Measurements from ENCODE around the gene PTCD2. TPM values are rescaled to one million over a fixed set of nuclear protein-coding genes. Genes with fewer than 3 reads are reported as not detected.
"Not testable (repeated sequence)": the region's sequence is repeated elsewhere in the genome, so short reads cannot be mapped to it uniquely, and the experiment has no call there.

The PTCD2 gene
- total and polyA plus RNA-seq, 4 experiments from 2014 or later, result 4.1 to 12.0 (median 8.9) TPM

GRCh38 chr5:72298136-72298535 lies 22.0 kb upstream of the PTCD2 start:
- CTCF ChIA-PET (ENCODE audit: partially characterized antibody), result interaction anchor here (1.0 to 1.8 kb wide), 2 partner anchors 10 to 22 kb away, joined by 3 to 14 read pairs; partner anchors contain the start of genes MRPS27 and PTCD2
- H3K27ac ChIP-seq (ENCODE audit: low read depth, low read length); H3K4me3 ChIP-seq (ENCODE audit: low read length in 2 of 2); H3K9me3 Mint-ChIP-seq; H3K4me3 Mint-ChIP-seq; POLR2A ChIA-PET (ENCODE audit: partially characterized antibody); intact Hi-C loops (cut with micrococcal nuclease); H3K27me3 Mint-ChIP-seq; H3K9me3 ChIP-seq (ENCODE audit: control insufficient read depth in 1 of 2, low read length in 2 of 2); H3K4me1 ChIP-seq (ENCODE audit: insufficient read depth, low read length); H3K27me3 ChIP-seq (ENCODE audit: insufficient read depth, low read length); H3K36me3 ChIP-seq (ENCODE audit: insufficient read depth, low read length); DNase-seq: not testable (repeated sequence)
- Mint-ChIP-seq H3K4me1 (peaks cover 12 to 23% (median 19%) of the 10 kb centered on the region in 4 donors), H3K27ac (peak overlapping the region in 1 of 7 donors; percentile 27), H3K36me3 (peaks cover 34 to 45% of the 10 kb centered on the region in 2 donors)

DNA sequence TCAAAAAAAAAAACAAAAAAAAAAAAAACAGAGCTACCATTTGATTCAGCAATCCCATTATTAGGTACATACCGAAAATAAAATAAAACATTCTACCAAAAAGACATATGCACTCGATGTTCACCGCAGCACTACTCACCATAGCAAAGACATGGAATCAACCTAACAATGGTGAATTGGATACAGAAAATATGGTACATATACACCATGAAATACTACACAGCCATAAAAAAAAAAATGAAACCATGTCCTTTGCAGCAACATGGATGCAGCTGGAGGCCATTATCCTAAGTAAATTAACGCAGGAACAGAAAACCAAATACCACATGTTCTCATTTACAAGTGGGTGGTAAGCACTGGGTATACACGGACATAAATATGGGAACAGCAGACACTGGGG lies 21.5 kb upstream of the PTCD2 start:
- no peaks in the 10 kb centered on the region for H3K27me3 Mint-ChIP-seq

DNA sequence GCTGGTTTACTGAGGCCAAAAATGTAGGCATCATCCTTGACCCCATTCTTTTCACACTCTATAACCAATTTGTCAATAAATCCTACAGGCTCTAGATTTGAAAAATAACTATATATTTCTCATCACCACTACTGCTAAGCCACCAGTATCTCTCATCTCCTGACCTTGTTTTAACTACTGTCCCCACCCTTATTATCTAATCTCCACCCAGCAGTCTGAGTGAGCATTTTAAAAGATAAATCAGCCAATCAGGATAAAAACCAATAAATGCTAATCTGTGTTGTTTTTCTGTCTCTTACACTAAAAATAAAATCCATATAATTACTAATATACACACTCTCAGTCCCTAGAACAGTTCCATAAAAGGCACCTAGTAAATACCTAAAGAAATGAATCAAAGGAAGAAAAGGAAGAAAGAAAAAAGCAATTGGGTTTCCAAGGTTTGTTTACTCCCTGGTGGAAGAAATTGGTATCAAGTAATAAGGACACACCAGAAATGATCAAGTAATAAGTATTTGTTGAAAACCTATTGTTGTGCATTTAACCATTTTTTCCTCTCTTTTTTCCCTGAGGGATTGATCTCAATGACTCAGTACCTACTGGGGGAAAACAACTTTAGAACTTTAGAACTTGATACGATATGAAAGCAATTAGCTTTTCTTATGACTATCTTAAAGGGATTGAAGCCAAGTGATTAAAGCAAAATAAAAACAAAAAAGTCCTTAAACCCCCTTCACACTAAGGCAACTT lies 19.4 kb upstream of the PTCD2 start:
- no peak overlapping the region for H3K4me3 ChIP-seq (ENCODE audit: low read length in 2 of 2)
- no peak for DNase-seq
- H3K9me3 Mint-ChIP-seq, result no peaks in the 10 kb centered on the region
- peaks cover 17 to 21% of the 10 kb centered on the region in 2 donors for H3K36me3 Mint-ChIP-seq
- POLR2A ChIA-PET (ENCODE audit: partially characterized antibody), result no interaction called here
- no peaks in the 10 kb centered on the region for H3K4me1 ChIP-seq (ENCODE audit: insufficient read depth, low read length)
- H3K27ac Mint-ChIP-seq, result no peak overlapping the region
- H3K27me3 Mint-ChIP-seq, result no peaks in the 10 kb centered on the region
- H3K27me3 ChIP-seq (ENCODE audit: insufficient read depth, low read length), result no peaks in the 10 kb centered on the region
- H3K9me3 ChIP-seq (ENCODE audit: control insufficient read depth in 1 of 2, low read length in 2 of 2), result no peaks in the 10 kb centered on the region
- no peaks in the 10 kb centered on the region for H3K36me3 ChIP-seq (ENCODE audit: insufficient read depth, low read length)
- H3K4me1 Mint-ChIP-seq, result peaks cover 16 to 26% (median 22%) of the 10 kb centered on the region in 4 donors
- H3K4me3 Mint-ChIP-seq, result no peak overlapping the region
- no peak overlapping the region for H3K27ac ChIP-seq (ENCODE audit: low read depth, low read length)
- CTCF ChIA-PET (ENCODE audit: partially characterized antibody), result no interaction called here
- intact Hi-C loops (cut with micrococcal nuclease), result no loop called here

More for the DNA sequence above, 21.5 kb upstream of the PTCD2 start:
- no peaks in the 10 kb centered on the region for H3K9me3 ChIP-seq (ENCODE audit: control insufficient read depth in 1 of 2, low read length in 2 of 2)
- H3K27ac ChIP-seq (ENCODE audit: low read depth, low read length), result no peak overlapping the region
- Mint-ChIP-seq H3K4me1 (peaks cover 12 to 23% (median 19%) of the 10 kb centered on the region in 4 donors), H3K9me3 (no peaks in the 10 kb centered on the region), H3K4me3 (no peak overlapping the region), H3K36me3 (peaks cover 31 to 39% of the 10 kb centered on the region in 2 donors), H3K27ac (peak overlapping the region in 1 of 7 donors; percentile 37)
- ChIA-PET CTCF (ENCODE audit: partially characterized antibody) (interaction anchor here (1.0 to 1.8 kb wide), 4 partner anchors 9 to 163 kb away, joined by 3 to 14 read pairs (median 3); partner anchors contain the start of genes MRPS27 and PTCD2), POLR2A (ENCODE audit: partially characterized antibody) (interaction anchor here (1.0 kb wide), 1 partner anchor 21 kb away, joined by 3 read pairs; the partner anchor contains the start of genes MRPS27 and PTCD2)
- intact Hi-C loops (cut with micrococcal nuclease), result no loop called here
- no peak for DNase-seq
- no peaks in the 10 kb centered on the region for H3K4me1 ChIP-seq (ENCODE audit: insufficient read depth, low read length)
- H3K36me3 ChIP-seq (ENCODE audit: insufficient read depth, low read length), result no peaks in the 10 kb centered on the region
- H3K27me3 ChIP-seq (ENCODE audit: insufficient read depth, low read length), result no peaks in the 10 kb centered on the region
- no peak overlapping the region for H3K4me3 ChIP-seq (ENCODE audit: low read length in 2 of 2)

GRCh38 chr5:72301557-72301956 lies 18.6 kb upstream of the PTCD2 start:
- no peaks in the 10 kb centered on the region for H3K27me3 ChIP-seq (ENCODE audit: insufficient read depth, low read length)
- H3K27me3 Mint-ChIP-seq, result no peaks in the 10 kb centered on the region
- H3K9me3 Mint-ChIP-seq, result no peaks in the 10 kb centered on the region
- H3K4me3 ChIP-seq (ENCODE audit: low read length in 2 of 2), result no peak overlapping the region
- H3K36me3 Mint-ChIP-seq, result peaks cover 12 to 18% of the 10 kb centered on the region in 2 donors
- ChIA-PET CTCF (ENCODE audit: partially characterized antibody) (interaction anchor here (1.0 to 1.1 kb wide), 2 partner anchors 13 to 32 kb away, joined by 3 to 5 read pairs; no protein-coding TSS in a partner anchor), POLR2A (ENCODE audit: partially characterized antibody) (no interaction called here)
- H3K27ac Mint-ChIP-seq, result no peak overlapping the region
- peaks cover 16 to 27% (median 23%) of the 10 kb centered on the region in 4 donors for H3K4me1 Mint-ChIP-seq
- no peak for DNase-seq
- no peaks in the 10 kb centered on the region for H3K4me1 ChIP-seq (ENCODE audit: insufficient read depth, low read length)
- H3K27ac ChIP-seq (ENCODE audit: low read depth, low read length), result no peak overlapping the region
- H3K36me3 ChIP-seq (ENCODE audit: insufficient read depth, low read length), result no peaks in the 10 kb centered on the region
- H3K9me3 ChIP-seq (ENCODE audit: control insufficient read depth in 1 of 2, low read length in 2 of 2), result no peaks in the 10 kb centered on the region
- no peak overlapping the region for H3K4me3 Mint-ChIP-seq
- intact Hi-C loops (cut with micrococcal nuclease), result no loop called here

DNA sequence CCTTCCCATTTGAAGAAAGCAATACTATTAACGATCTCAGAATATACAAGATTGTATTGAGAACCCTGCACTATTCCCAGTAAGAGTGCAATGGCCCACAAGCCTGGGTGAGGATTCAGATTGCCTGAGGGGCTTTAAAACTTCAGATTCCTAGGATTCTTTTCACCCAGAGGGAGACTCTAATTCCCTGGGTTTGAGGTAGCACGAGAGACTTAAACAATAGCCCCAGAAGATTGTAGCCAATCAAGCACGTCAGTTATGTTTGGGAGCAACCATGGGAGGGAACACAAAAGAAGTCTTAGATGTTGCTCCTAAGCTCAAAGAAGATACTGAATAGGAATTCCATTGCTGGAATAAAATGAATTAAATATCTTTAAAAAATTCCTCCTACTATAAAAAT lies 18.0 kb upstream of the PTCD2 start:
- intact Hi-C loops (cut with micrococcal nuclease), result no loop called here
- Mint-ChIP-seq H3K27ac (no peak overlapping the region), H3K36me3 (peaks cover 7 to 18% of the 10 kb centered on the region in 2 donors), H3K27me3 (no peaks in the 10 kb centered on the region), H3K9me3 (no peaks in the 10 kb centered on the region), H3K4me3 (no peak overlapping the region), H3K4me1 (peaks cover 16 to 27% (median 23%) of the 10 kb centered on the region in 4 donors)
- ChIA-PET POLR2A (ENCODE audit: partially characterized antibody) (no interaction called here), CTCF (ENCODE audit: partially characterized antibody) (interaction anchor here (1.0 to 1.1 kb wide), 2 partner anchors 14 to 33 kb away, joined by 3 to 5 read pairs; no protein-coding TSS in a partner anchor)
- Histone ChIP-seq H3K27me3 (ENCODE audit: insufficient read depth, low read length) (no peaks in the 10 kb centered on the region), H3K4me1 (ENCODE audit: insufficient read depth, low read length) (peaks cover 2% of the 10 kb centered on the region), H3K27ac (ENCODE audit: low read depth, low read length) (no peak overlapping the region), H3K36me3 (ENCODE audit: insufficient read depth, low read length) (no peaks in the 10 kb centered on the region), H3K9me3 (ENCODE audit: control insufficient read depth in 1 of 2, low read length in 2 of 2) (no peaks in the 10 kb centered on the region), H3K4me3 (ENCODE audit: low read length in 2 of 2) (no peak overlapping the region)
- no peak for DNase-seq

- ChIA-PET CTCF (ENCODE audit: partially characterized antibody) (interaction anchor here (1.2 to 1.9 kb wide), 2 partner anchors 23 to 168 kb away, joined by 3 to 5 read pairs; no protein-coding TSS in a partner anchor), POLR2A (ENCODE audit: partially characterized antibody) (interaction anchor here (1.0 to 1.5 kb wide), 2 partner anchors 15 kb away, joined by 3 to 13 read pairs; partner anchors contain the start of genes MRPS27 and PTCD2)
- Histone ChIP-seq H3K4me1 (ENCODE audit: insufficient read depth, low read length) (peaks cover 13% of the 10 kb centered on the region), H3K27me3 (ENCODE audit: insufficient read depth, low read length) (no peaks in the 10 kb centered on the region), H3K36me3 (ENCODE audit: insufficient read depth, low read length) (no peaks in the 10 kb centered on the region), H3K9me3 (ENCODE audit: control insufficient read depth in 1 of 2, low read length in 2 of 2) (no peaks in the 10 kb centered on the region), H3K4me3 (ENCODE audit: low read length in 2 of 2) (no peak overlapping the region), H3K27ac (ENCODE audit: low read depth, low read length) (no peak overlapping the region)
- H3K27me3 Mint-ChIP-seq, result no peaks in the 10 kb centered on the region
- H3K4me3 Mint-ChIP-seq, result peak overlapping the region in 3 of 8 donors; percentile 11 to 66 (median 22)
- H3K9me3 Mint-ChIP-seq, result no peaks in the 10 kb centered on the region
- H3K4me1 Mint-ChIP-seq, result peaks cover 12 to 30% (median 21%) of the 10 kb centered on the region in 4 donors
- no peak for DNase-seq
- peaks cover 3 to 24% of the 10 kb centered on the region in 2 donors for H3K36me3 Mint-ChIP-seq
- intact Hi-C loops (cut with micrococcal nuclease), result loop anchor here (5.0 kb wide), 3 partner anchors 73 to 848 kb away; partner anchors contain the start of genes BDP1 and TNPO1
- peak overlapping the region in 5 of 7 donors; percentile 3 to 84 (median 29) for H3K27ac Mint-ChIP-seq
Observed at GRCh38 chr5:72305194-72306142, 14.7 kb upstream of the PTCD2 start.
